ENCODE measurements around the gene CHD9. TPM values are rescaled to one million over a fixed set of nuclear protein-coding genes. Genes with fewer than 3 reads are reported as not detected.
A peak's percentile ranks its signal among the peaks of the same experiment; 100 is the strongest.

CHD9 gene
- total RNA-seq, 1 donor from 2014 or later = 36.4 TPM

DNA sequence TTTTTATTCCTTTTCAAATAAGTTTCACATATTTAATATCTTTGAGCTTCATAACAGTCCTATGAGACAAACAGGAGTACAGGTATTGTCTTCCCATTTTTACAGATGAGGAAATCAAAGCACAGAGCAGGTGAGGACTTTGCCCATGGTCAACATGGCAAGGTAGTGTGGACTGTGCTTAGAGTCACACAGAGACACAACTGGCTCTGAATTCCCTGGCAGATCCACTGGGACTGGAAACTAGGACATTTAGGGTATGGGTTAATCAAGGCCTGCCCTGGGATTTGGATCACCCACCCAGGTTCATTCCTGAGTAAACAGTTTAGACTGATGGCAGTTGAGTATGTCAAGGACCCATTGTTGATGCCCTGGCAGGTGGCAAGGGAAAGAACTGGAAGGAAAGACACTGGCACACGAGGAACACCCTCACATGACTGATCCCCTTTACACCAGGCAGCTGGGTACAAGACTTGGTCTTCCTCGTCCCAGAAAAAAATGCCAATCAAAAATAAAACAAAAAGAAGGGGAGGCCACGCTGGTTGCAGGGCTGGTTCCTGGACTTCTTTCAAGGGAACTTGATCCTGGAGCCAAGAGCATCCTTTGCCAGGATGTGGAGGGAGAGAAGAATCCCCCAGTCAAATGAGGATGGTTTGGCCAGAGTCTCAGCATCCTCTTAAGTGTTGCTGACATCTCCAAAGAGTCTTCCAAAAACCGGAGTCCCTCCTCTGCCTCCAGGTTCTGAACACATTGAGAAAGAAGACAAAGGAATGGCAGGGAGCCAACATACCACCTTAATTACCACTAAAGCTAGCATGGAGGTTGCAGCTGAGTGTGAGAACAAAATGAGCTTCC lies 34.9 kb downstream of the CHD9 start:
- ATAC-seq = peak; percentile 4
- intact Hi-C loops (cut with micrococcal nuclease) = no loop called here

DNA sequence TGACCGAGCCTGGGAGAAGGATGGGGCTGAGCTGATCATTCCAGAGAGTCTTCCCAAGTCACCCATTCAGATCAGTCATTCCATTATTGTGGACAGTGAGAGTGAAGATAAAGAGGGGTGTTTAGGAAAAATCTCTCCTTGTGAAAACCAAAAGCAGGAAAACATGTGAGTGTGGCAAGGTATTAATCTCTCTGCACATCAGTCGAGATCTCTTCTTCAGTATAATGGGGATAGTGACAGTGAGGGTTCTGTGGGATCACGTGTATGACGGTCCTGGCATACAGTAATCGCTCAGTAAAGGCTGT lies 35.4 kb downstream of the CHD9 start:
- ATAC-seq = no peak
- intact Hi-C loops (cut with micrococcal nuclease) = no loop called here
- DNase-seq = no peak

More for the DNA sequence above, 34.9 kb downstream of the CHD9 start:
- no peak for DNase-seq

GRCh38 chr16:53090591-53091411 lies 36.0 kb downstream of the CHD9 start:
- peak; percentile 90 for ATAC-seq
- intact Hi-C loops (cut with micrococcal nuclease) = no loop called here
- peak; percentile 92 for DNase-seq

DNA sequence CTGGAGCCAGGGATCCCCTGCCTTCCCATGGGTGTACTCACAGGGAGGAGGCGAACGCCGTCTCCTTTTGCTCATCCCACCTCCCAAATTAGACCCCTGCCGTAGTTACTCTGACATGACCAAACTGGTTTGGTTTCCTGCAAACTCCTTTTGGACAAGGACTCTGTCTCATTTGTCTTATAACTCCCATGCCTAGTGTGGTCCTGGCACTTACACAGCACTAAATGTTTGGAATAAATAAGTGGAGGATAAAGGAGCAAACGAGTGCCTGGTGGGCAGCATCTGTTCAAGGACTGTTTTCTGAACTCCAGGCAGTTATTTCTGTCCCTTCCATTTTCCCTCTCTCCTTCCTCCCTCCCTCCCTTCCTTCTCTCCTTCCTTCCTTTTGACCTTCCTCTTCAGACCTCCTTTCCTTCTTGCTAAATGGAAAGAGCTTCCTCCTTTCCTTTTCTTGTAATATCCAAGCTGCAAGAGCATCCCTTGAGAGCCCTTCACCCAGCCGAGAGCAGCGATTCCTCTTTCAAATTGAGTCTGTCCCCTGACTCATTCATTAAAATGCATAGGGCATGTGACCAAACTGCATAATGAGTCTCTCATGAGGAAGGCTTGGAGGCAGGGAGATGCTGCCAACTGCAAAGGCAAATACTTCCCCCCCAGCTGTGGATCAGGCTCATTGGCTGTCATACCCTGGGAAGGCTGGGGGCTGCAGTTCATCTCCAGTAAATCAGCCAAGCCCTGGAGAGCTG lies 36.8 kb downstream of the CHD9 start:
- intact Hi-C loops (cut with micrococcal nuclease) = no loop called here
- DNase-seq (peak; percentile 73), ATAC-seq (peak; percentile 60)

- ATAC-seq (no peak), DNase-seq (no peak)
- intact Hi-C loops (cut with micrococcal nuclease) = no loop called here
These were observed 37.5 kb downstream of the CHD9 start for GRCh38 chr16:53092284-53092683.

- intact Hi-C loops (cut with micrococcal nuclease) = no loop called here
- DNase-seq (no peak), ATAC-seq (no peak)
These were observed 38.5 kb downstream of the CHD9 start for GRCh38 chr16:53093162-53093744.

- intact Hi-C loops (cut with micrococcal nuclease) = no loop called here
- DNase-seq (peak; percentile 73), ATAC-seq (no peak)
These were observed 39.3 kb downstream of the CHD9 start for GRCh38 chr16:53094013-53094630.

DNA sequence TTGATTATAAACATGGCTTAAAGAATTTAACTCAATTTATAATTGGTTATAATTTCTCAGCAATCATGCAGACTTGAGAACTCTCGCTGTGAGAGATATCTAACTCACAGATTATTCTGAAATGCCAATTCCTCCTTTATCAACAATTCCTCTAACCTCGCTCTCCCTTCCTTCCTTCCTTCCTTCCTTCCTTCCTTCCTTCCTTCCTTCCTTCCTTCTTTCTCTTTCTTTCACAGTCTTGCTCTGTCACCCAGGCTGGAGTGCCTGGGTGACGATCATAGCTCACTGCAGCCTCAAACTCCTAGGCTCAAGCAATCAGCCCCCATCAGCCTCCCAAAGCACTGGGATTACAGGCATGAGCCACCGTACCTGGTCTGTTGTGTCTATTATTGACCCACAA lies 42.4 kb downstream of the CHD9 start:
- DNase-seq = no peak
- ATAC-seq = no peak
- intact Hi-C loops (cut with micrococcal nuclease) = no loop called here

DNA sequence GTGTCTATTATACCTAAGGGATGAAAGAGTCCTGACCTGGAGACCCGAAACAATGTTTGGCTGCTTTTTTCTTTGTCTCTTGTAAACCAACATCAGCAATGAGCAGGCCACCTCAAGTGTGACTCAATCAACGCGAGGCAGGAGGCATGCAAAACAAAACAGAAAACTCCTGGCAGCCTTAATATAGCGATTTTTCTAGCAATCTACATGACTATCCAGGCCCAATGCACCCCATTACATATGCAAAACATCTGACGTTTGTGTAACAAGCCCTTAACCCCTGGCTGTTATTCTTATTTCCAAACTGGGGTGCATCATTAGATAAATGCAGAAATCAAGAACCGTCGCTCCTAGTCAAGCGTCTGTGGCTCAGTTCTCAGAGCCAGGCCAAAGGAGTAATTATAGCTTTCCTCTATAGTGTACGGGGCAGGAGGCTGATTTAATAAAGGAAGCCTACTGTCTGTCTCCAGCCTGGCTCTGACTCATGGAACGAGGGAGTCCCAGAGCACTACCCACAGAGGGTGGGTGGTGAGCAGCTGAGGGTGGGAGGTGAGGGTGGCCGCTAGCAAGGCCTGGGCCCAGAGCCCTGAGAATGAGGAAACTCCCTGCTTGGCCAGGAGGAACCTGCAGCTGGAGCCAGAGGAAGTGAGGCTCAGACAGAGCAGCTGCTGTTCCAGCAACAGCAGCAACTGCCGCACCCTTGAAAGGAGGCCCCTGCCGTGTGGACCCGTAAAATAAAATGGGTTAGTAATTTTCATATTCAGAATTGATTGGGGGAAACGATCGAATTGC lies 43.9 kb downstream of the CHD9 start:
- peak; percentile 90 for DNase-seq
- ATAC-seq = peak; percentile 85
- intact Hi-C loops (cut with micrococcal nuclease) = no loop called here

DNA sequence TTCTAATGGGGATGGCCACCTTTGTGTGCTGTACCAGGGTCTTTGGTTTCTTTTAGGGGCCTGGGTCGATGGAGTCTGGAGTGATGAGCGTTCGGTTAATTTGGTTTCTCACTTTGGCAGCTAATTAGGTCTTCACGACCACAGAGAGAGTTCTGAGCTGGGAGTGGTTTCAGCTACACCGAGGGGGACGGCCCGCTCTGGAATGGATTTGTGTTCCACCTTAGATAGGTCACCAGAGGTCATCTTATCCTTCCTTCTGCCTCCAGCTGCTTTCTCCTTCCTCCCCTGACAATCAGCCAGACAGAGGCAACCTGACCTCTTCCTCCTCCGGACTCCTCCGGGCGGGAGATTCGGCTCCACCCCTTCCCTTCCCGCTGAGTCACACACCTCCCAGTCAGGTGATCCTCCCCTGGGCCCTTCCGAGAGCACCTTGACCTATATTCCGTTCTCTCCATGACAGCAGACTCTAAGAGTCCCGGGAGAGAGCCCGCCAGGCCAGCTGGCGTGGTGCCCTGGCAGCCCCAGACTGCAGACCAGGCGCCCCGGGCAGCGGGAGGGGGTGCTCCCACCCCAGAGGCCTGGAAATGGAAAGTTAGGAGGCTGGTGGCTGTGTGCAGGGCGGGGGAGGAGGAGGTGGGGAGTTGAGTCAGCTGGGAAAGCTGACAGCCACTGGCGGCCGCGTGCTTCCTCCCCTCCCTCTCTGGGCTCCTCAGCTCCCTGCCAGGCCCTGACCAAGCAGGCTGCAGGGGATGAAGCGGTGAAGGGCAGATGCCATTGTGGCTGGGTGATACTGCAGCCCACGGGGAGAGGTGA lies 44.7 kb downstream of the CHD9 start:
- DNase-seq (peak; percentile 95), ATAC-seq (peak; percentile 92)
- intact Hi-C loops (cut with micrococcal nuclease) = no loop called here

- intact Hi-C loops (cut with micrococcal nuclease) = no loop called here
- no peak for DNase-seq
- no peak for ATAC-seq
These were observed 45.4 kb downstream of the CHD9 start for GRCh38 chr16:53100131-53100748.

DNA sequence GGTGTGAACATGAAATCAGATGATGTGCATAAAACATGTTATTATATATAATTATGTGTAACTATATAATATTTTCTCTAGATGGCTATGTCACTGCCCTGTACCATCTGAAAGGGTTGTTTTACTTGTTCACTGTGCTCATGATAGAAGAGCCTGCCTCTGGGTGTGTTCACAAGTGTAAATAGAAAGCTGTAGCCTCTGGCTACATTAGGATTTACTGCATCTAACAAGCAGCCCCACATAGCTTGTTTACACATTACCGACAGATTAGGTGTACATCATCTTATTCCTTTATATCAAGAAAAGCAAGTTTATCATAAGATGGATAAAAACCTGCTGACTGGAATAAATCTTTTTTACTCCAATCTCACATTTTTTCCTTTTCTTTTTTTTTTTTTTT lies 46.1 kb downstream of the CHD9 start:
- intact Hi-C loops (cut with micrococcal nuclease) = no loop called here
- DNase-seq = no peak
- no peak for ATAC-seq

DNA sequence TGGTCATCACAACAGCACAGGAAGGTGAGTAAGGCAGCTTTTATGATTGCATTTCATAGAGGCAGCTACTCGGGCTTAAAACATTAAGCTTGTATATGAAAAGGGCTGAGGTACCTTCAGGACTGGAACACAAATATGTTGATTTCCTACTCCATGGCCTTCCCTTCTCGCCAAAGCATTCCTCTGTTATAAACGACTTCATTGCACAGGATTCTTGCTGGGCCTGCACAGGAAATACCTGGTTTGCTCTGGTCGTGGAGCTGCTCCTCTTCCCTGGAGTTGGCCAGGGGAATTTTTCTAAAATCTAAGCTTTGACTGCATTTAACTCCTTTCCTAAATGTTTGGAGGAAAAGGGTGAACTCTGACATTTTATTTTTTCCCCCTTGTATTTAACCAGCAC lies 49.0 kb downstream of the CHD9 start:
- no peak for ATAC-seq
- intact Hi-C loops (cut with micrococcal nuclease) = no loop called here
- no peak for DNase-seq

DNA sequence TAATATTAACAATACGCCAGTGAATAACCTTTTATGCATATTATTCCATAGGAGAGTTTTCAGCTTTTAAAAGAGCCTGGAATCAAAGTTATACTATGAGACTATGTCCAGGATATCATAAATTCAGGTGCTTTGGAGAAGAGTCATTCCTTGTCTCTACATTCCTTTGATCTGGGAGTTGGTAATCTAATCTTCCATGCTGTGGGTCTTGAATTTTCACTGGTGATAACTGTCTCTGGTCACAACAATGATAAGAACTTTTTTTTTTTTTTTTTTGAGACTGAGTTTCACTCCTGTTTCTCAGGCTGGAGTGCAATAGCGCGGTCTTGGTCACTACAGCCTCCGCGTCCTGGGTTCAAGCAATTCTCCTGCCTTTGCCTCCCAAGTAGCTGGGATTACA lies 50.8 kb downstream of the CHD9 start:
- DNase-seq (no peak), ATAC-seq (no peak)
- intact Hi-C loops (cut with micrococcal nuclease) = no loop called here

GRCh38 chr16:53111078-53111791 lies 56.4 kb downstream of the CHD9 start:
- no peak for DNase-seq
- no peak for ATAC-seq
- intact Hi-C loops (cut with micrococcal nuclease) = no loop called here

GRCh38 chr16:53112015-53112414 lies 57.2 kb downstream of the CHD9 start:
- no peak for DNase-seq
- no peak for ATAC-seq
- intact Hi-C loops (cut with micrococcal nuclease) = no loop called here

DNA sequence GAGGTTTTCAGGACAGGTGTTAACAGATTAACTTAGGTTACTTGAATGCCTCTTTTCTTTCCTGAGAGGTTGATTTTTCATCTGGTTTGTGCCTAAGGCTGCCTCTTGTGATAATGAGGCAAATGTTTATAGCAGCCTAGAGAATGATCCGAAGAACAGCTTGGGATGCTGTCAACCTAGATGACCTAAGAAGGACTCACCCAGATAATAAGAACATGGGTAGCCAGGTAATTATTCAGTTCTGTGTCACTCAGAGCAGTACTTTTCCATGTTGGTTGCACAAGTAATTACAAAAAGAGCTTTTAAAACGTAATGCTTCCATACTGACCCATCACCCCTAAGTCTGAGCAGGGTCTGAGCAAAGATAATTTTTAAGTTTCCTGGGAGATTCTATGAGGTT lies 60.3 kb downstream of the CHD9 start:
- intact Hi-C loops (cut with micrococcal nuclease) = no loop called here
- DNase-seq (no peak), ATAC-seq (no peak)
